Amniotic stem cell (primary cell): ENCODE data around the gene NELFCD.
"Not testable (repeated sequence)": the region's sequence is repeated elsewhere in the genome, so short reads cannot be mapped to it uniquely, and the experiment has no call there.

ENCODE experiments used
- DNase-seq: peaks from one replicate; lab custom pipeline; 2025; lab: John Stamatoyannopoulos, UW

NELFCD gene

GRCh38 chr20:59025511-59025910 lies 44.5 kb downstream of the NELFCD start:
- DNase-seq, result no peak

- DNase-seq, result no peak
Observed at GRCh38 chr20:59026904-59027740, 46.1 kb downstream of the NELFCD start.

DNA sequence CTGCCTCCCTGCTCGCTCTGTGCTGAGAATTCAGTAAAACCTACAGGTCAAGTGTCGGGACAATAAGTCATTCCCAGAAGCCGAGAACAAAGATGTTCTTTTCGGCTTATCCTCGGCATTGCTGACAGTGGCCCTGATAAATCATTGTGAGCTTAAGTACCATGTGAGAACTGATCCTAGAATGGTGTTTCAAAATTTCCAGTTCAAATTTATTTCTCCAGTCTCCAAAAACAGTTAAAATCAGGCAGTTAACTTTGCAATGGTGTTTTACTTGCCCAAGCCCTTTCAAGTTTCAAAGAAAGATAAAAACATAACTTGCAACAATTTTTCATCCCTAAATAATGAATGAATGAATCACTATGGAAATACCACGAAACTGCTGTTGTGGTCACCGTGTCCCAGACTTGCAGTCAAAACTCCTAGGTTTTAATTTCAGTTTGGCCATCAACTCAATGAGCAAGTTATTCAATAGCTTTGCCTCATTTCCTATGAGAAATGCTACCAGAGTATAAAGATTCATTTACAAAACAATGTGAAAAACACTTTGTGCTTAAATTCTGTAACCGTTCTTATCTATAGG lies 46.8 kb downstream of the NELFCD start:
- no peak for DNase-seq

GRCh38 chr20:59028812-59029211 lies 47.8 kb downstream of the NELFCD start:
- DNase-seq, result no peak

GRCh38 chr20:59030911-59031563 lies 50.0 kb downstream of the NELFCD start:
- no peak for DNase-seq

GRCh38 chr20:59031564-59032022 lies 50.5 kb downstream of the NELFCD start:
- DNase-seq, result no peak

- DNase-seq, result peak; percentile 88
Observed at GRCh38 chr20:59032023-59032712, 51.1 kb downstream of the NELFCD start, which contains the start of gene ATP5F1E. ATP5F1E (minus strand) TSS chr20:59032335; CDS start chr20:59032251, 84 bp downstream.

- DNase-seq, result no peak
Observed at GRCh38 chr20:59032713-59033059, 51.6 kb downstream of the NELFCD start.

- no peak for DNase-seq
Observed at GRCh38 chr20:59033093-59033492, 52.0 kb downstream of the NELFCD start.

DNA sequence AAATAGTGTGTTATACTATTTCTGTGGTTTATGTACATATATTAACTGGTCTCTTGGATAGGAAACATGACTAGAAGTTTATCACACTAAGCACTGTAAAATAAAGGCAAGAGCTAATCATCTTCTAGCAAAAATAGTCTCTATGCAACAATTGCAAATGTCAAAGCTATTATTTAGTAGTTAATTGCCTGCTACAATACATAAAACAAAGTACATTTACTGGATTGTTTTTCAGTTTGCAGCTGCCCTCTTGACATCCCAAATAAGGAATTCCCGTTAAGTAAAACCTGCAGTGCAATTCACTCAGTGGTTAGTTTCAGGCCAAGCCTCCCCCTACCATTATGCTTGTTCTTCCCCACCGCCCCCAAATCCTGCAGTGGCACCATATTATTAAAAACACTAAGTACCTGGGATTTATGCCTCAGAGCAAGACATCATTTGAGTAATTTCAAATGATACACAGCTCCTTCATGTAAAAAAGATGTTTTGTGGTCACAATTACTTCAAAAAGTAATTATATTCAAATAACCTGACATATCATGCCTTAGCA lies 52.6 kb downstream of the NELFCD start:
- no peak for DNase-seq

GRCh38 chr20:59035381-59035780 lies 54.3 kb downstream of the NELFCD start:
- no peak for DNase-seq

DNA sequence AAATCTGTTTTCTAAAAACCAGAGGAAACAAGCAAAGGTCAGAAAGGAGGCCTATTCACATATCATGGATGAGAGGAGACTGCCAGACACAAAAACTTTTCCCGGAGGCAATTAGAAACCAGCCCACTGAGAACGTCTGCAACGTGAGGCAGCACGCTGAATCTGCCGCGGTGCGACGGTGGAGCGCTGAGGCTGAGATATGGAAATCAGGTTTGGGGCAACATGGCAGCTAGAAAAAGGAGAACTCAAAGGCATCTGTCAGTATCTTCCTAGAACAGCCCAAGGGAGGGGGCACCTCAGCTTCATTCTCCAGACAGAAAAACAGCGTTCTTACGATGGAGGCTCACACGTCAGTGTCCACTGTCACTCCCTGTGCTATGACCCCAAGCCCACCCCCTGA lies 56.3 kb downstream of the NELFCD start:
- no peak for DNase-seq

DNA sequence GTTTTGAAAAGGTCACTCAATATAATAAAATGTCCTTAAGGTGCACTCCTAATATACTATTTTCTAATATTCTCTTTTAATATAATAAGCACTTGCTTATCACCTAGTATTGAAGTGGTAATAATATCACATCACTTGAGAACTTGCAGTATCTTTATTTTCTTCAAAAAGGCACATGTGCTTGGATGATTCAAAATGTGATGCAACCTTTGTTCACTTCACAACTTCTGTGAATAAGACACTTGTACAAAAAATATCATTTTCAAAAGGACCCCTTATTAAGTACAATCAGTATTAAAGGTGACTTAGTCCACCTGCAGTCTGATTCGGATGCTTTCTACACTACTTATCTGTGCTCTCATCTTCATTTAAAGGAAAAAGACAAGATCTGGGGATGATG lies 58.2 kb downstream of the NELFCD start:
- DNase-seq, result no peak

- no peak for DNase-seq
Observed at GRCh38 chr20:59040667-59041066, 59.6 kb downstream of the NELFCD start.

- DNase-seq, result not testable (repeated sequence)
Observed at GRCh38 chr20:59041487-59041886, 60.4 kb downstream of the NELFCD start.

DNA sequence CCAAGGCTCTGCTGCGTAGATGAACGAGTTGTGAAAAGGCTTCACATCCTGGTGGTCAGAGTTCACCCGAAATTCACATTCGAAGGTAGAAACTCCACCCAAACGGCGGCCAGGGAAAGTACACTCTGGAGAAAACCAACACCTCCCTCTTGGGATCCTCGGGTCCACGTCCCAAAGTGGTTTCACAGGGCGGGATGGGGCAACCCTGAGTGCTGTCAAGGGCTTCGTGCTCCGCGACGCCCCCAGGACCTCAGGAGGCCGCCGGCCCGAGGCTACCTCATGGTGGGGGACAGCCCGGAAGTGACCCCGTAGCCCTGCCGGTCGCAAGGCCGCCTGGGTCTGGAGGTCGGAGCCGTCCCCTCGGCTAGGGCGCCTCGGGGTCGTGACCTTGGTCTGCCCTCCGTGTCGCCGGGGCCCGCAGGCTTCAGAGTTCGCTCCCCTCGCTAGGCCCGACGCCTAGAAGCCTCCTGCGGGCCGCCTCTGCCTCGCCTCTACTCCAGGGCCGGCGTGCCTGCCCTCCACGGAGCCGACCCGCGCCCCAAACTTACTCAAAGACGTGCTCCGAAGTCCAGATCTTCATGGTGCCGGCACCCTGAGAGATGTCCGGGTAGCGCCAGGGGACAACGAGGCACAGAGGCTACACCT lies 61.2 kb downstream of the NELFCD start, which contains the start of gene PRELID3B:
PRELID3B (minus strand) TSS at position 636 of the 645 bp plus-strand sequence; CDS start at position 580, 56 bp downstream.
- no peak for DNase-seq

- DNase-seq, result peak; percentile 71
Observed at GRCh38 chr20:59042796-59043631, 62.0 kb downstream of the NELFCD start.

GRCh38 chr20:59043698-59044097 lies 62.6 kb downstream of the NELFCD start:
- no peak for DNase-seq

DNA sequence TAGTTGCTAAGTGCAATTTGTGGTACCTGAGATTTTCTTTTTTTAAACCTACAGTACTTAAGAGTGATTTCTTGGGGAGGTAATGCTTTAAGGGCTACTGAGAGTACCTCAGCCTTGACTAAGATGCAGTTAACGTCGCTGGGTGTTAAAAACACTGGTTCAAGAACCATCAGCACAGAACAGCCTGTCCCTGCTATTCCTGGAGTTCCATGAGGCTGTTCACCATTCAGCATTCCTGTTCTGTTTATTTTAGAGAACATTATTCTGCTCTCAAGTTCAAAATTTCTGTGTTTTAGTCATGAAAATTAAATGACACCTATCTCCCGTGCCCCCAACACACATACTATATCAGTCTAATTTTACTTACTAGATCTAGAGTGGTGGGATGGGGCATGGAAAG lies 63.2 kb downstream of the NELFCD start:
- no peak for DNase-seq
